ENCODE measurements around the gene COPG2. TPM values are rescaled to one million over a fixed set of nuclear protein-coding genes. Genes with fewer than 3 reads are reported as not detected.

Gene COPG2
- total and polyA plus RNA-seq, 2 of the 13 experiments (the other 11 are each of a cell fraction or from before 2014, with no cell fraction given): 14.1 to 17.7 TPM

- TF ChIP-seq, protein P1, sequence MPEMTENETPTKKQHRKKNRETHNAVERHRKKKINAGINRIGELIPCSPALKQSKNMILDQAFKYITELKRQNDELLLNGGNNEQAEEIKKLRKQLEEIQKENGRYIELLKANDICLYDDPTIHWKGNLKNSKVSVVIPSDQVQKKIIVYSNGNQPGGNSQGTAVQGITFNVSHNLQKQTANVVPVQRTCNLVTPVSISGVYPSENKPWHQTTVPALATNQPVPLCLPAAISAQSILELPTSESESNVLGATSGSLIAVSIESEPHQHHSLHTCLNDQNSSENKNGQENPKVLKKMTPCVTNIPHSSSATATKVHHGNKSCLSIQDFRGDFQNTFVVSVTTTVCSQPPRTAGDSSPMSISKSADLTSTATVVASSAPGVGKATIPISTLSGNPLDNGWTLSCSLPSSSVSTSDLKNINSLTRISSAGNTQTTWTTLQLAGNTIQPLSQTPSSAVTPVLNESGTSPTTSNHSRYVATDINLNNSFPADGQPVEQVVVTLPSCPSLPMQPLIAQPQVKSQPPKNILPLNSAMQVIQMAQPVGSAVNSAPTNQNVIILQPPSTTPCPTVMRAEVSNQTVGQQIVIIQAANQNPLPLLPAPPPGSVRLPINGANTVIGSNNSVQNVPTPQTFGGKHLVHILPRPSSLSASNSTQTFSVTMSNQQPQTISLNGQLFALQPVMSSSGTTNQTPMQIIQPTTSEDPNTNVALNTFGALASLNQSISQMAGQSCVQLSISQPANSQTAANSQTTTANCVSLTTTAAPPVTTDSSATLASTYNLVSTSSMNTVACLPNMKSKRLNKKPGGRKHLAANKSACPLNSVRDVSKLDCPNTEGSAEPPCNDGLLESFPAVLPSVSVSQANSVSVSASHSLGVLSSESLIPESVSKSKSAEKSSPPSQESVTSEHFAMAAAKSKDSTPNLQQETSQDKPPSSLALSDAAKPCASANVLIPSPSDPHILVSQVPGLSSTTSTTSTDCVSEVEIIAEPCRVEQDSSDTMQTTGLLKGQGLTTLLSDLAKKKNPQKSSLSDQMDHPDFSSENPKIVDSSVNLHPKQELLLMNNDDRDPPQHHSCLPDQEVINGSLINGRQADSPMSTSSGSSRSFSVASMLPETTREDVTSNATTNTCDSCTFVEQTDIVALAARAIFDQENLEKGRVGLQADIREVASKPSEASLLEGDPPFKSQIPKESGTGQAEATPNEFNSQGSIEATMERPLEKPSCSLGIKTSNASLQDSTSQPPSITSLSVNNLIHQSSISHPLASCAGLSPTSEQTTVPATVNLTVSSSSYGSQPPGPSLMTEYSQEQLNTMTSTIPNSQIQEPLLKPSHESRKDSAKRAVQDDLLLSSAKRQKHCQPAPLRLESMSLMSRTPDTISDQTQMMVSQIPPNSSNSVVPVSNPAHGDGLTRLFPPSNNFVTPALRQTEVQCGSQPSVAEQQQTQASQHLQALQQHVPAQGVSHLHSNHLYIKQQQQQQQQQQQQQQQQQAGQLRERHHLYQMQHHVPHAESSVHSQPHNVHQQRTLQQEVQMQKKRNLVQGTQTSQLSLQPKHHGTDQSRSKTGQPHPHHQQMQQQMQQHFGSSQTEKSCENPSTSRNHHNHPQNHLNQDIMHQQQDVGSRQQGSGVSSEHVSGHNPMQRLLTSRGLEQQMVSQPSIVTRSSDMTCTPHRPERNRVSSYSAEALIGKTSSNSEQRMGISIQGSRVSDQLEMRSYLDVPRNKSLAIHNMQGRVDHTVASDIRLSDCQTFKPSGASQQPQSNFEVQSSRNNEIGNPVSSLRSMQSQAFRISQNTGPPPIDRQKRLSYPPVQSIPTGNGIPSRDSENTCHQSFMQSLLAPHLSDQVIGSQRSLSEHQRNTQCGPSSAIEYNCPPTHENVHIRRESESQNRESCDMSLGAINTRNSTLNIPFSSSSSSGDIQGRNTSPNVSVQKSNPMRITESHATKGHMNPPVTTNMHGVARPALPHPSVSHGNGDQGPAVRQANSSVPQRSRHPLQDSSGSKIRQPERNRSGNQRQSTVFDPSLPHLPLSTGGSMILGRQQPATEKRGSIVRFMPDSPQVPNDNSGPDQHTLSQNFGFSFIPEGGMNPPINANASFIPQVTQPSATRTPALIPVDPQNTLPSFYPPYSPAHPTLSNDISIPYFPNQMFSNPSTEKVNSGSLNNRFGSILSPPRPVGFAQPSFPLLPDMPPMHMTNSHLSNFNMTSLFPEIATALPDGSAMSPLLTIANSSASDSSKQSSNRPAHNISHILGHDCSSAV (CRISPR knock-in tag; IDR thresholded peaks at IDR 0.05; ENCODE audit: borderline replicate concordance): no peak
- TF ChIP-seq TAF15 (IDR thresholded peaks at IDR 0.05; ENCODE audit: low read depth, low read length, poor library complexity, severe bottlenecking) (no peak), ZNF224 (CRISPR knock-in tag; IDR thresholded peaks at IDR 0.05) (no peak)
Measured at GRCh38 chr7:130566168-130566897, 102.2 kb downstream of the COPG2 start (continued).
